Kidney glomerular epithelial cell (primary cell): ENCODE results near the gene GALNS.

Experiments
- DNase-seq: peaks from one replicate; lab custom pipeline; 2025; lab: John Stamatoyannopoulos, UW

GALNS gene

DNA sequence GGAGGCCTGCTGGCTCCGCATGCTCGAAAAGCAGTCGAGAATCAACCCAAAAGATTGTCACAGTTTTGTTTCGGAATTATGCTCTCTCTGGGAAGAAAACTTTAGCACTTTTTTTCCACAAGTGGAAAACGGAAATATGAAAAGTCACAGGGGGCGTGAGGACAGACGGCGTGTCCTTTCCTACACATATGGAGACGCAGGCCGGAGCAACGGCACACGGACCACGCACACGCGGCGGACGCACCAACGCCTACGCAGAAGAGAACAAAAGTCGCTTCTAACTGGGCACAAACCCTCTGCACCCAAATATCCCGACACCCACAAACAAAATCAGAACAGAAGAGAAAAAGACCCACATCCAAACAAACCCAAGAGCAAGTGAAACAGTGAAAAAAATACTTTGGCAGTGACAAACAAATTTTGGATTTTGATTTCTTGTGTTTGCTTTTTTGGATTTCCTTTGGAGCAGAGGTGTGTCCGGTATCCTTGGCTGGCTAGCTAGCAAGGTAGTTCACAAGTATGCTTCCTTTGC, 19.0 kb upstream of the GALNS start:
- DNase-seq = no peak

- no peak for DNase-seq
Observed at GRCh38 chr16:88874938-88875599, 18.3 kb upstream of the GALNS start.

DNA sequence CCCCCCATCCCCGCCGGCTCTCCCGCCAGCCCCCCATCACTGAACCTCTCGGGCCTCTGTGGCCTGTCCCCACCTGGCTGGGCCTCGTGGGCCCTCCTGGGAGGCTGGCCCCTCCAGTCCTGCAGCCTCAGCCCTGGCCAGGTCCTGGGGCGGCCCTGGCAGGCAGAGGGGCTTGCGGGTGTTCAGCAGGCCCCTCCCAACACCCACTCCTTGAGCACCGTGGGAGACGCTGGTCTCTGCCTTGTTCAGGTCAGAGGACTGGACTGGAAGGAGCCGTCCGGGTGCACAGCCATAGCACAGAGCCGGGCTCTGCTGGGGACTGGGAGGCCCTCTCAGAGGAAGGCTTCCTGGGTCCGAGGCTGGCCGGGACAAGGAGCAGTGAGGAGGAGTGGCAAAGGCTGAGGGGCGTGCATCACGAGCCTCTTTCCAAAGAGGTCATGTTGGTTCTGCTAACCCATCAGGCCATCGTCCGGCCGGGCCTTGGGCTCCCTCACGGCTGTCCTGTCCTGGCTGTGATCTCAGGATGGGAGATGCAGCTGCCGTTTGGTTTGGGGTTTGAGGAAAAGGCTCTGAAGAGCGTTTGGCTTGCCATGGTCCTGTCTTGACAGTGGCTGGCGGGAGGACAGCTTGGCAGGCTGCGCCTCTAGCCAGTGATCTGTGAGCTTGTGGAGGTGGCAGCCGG, 16.0 kb upstream of the GALNS start:
- no peak for DNase-seq

DNA sequence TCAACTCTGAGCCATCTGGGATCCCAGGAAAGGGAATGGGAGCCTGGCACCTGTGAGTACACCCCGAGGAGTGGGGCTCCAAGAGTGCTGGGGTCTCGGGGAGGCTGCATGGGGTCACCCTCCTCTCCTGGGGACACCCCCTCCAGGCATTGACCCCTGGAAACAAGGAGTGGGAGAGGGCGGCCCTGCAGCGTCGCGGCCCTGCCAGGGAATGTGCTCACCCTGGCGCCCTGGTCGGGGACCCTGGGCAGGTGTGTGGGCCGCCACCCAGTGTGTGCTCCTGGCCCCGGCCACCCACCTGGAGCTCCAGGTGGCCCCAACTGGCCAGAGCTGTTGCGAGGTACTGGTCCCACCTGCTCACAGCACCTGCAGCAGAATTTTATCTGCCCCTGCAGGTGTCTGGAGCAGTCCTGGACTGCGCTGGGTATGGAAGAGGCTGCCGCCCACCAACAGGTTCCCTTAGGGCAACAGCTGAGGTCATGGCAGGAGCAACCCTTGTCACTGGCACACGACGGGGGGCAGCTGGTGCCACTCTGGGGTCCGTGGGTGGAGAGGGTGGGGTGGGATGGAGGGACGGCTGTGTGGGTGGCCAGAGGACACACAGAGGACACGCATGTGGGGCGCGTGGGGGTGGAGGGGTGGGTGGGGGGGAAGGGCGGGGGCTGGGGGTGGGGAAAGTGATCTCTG, 15.1 kb upstream of the GALNS start:
- DNase-seq = no peak

GRCh38 chr16:88871349-88871702, 14.6 kb upstream of the GALNS start:
- no peak for DNase-seq

DNA sequence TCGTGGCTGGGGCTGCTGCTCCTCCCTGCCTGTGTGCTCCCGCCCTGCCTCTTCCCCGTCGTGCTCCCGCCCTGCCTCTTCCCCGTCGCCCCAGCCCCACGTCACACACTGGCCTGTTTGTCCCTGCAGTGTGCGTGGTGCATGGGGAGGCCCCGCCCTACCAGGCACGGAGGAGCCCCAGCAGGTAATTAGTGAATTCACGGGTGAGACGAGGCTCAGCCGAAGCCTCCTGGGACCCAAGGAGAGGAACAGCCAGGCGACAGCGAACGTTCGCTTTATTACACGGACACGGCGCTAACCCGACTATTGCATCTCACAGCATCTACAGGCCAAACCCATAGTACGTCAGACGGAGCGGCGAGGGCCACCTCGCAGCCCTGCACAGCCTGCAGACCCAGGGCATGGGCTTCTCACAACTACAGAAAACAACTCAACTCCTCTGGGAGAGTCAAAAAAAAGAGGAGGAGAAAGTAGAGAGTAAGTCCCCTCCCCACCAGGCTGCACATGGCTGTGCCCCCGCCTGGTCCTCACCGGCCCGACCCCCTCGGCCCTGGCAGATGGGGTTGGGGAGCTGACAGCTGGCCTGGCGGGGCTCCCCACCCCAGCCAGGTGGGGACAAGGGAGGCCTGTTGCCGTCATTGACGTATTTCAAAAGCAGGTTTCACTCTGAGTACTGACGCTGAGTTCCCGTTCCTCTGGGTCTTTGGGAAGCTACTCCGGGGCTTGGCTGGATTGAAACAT, 14.0 kb upstream of the GALNS start:
- DNase-seq = no peak

GRCh38 chr16:88869673-88869980, 12.9 kb upstream of the GALNS start:
- DNase-seq = no peak

- no peak for DNase-seq
Observed at GRCh38 chr16:88868974-88869672, 12.4 kb upstream of the GALNS start.

GRCh38 chr16:88867581-88868246, 11.0 kb upstream of the GALNS start:
- DNase-seq = no peak

DNA sequence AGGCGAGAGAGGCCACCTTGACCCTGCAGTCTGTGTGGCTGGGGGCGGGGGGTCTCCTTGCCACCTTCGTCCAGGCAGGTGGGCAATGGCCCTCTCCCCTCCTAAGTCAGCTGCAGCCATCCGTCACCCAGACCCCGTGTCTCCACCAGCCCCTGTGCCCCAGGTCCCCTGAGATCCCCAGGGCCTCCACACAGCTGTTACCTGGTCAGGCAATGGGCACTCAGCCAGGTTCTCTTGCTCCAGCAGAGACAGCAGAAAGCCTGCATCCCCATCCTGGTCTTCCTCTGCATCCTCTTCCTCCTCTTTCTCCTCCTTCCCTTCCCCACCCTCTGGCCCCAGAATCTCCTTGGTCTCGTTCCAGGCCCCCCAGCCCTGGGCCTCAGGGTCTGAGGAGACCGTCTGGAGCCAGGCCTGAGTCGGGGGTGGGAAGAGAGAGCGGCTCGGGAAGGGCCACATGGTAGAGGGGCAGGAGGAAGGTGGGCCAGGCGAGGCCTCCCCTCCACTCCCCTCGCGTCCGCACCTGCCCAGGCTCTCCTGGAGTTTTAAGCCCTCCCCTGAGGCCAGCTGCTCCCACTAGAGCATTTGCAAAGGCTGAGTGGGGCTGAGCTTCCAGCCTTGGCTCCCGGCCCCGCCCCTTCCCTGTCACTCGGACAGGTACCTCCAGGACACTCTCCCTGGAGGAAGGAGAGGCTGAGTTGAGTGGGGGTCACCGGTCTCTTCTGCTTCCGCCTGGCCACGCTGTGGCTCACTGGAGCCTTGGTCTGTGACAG, 9.6 kb upstream of the GALNS start, which contains the start of gene PABPN1L:
Gene PABPN1L (minus strand): TSS at position 510 of the 770 bp plus-strand sequence. CDS start 54 bp downstream, at position 456.
- DNase-seq = no peak

- no peak for DNase-seq
Observed at GRCh38 chr16:88865742-88866141, 9.0 kb upstream of the GALNS start.

DNA sequence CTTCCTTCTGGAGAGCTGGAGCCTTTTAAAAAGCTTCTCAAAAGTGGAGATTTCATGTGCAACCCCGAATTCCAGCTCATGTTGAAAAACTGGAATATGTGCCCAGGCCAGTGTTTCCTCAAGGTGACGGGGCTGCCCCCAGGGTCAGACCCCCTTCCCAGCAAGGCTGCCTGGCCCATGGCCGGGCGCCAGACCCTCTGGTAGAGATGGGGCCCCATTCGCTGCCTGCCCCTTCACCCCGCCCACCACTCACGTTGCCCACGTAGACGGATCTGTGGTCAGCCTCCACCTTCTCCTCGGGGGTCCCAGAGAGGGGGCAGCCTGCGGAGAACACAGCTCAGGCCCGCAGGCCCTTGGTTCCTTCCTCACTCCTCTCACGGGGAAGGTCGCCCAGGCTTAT, 8.6 kb upstream of the GALNS start:
- no peak for DNase-seq

DNA sequence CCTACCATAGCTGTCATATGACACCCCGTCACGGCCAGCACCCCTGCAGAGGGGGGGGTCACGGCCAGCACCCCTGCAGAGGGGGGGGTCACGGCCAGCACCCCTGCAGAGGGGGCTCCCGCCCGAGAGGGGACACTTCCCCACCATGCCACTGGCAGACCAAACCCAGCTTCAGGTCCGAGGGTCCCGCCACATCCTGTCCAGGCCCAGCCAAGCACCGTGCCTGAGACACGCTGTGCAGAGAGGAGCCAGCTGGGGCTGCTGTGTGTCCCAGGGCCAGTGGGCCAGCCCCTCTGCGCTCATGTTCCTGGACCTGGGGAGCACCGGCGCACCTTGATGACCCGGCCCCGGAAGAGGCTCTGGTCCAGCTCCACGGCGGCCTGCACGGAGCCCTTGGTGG, 7.8 kb upstream of the GALNS start:
- DNase-seq = no peak

- DNase-seq = no peak
Observed at GRCh38 chr16:88864099-88864498, 7.4 kb upstream of the GALNS start.

GRCh38 chr16:88863426-88863825, 6.7 kb upstream of the GALNS start:
- DNase-seq = no peak

- no peak for DNase-seq
Observed at GRCh38 chr16:88862968-88863367, 6.2 kb upstream of the GALNS start.

DNA sequence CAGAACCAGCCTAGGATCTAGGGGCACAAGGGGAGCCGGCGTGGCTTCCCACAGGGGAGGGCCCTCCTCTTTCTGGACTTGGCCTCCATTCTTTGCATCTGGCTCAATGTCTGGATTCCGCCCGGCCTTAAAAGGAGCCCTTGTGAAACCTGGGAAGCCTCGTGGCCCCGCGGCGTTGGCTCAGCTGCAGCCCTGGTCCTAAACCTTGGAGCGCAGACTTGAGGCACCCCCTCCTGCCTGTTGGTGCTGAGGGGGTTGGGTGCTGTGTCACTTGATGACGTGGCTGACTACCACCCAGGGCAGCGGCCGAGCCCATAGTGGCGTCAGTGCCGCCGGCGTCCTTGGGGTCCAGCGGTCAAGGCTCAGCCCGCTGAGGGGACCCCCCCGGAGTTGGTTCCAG, 4.6 kb upstream of the GALNS start:
- DNase-seq = no peak

DNA sequence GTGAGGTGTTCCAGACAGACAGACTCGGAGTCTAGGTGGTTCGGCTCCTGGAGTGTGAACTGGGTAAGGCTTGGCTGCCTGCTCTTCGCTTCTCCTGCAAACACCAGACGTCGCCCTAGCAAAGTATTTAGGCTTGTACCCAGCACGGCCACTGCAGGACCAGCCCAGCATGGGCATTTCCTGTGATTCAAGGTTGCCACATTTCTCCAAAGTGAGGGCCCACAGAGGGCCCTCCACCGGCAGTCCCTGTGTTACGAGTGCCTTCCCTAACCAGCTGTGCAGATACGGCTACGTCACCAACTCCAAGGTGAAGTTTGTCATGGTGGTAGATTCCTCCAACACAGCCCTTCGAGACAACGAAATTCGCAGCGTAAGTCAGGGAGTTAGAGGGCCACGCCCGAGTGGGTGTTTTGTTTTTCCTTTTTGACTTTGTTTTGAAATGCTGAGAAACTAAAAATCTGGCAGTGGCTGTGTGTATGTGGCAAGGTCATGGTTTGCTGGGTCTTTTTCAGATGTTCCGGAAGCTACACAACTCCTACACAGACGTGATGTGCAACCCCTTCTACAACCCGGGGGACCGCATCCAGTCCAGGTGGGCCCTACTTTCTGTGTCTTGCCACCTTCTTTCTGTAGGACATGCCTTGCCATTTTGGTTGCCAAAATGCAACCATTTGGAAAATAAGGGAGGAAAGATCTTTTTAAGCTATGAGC, 2.8 kb upstream of the GALNS start:
- DNase-seq = no peak

DNA sequence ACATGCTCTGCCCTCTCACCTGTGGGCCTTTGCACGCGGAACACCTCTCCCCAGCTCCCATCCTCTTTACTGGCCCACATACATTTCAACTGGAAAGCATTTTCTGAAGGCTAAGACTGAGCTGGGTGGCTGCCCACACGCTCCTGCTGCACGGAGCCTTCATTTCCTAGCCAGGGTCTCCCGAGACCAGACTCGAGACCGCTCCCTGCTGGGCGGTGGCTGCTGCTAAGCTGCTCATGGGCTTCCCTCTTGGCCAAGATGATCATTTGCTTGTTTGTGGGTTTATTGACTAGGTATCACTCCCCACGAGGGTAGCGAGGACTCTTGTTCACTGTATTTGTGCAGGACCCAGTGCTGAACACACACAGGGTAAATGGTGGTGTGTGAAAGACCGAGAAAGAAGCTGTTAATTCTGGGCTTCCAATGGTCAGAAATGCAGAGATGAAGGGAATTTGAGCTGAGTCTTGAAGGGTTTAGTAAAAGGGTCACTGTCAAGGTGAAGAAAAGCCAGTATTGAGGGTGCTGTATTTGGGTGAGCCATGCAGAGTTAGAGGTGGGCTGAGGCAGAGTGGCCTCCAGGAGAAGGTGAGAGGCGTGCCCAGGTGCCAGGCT, 1.1 kb upstream of the GALNS start:
- DNase-seq = peak; percentile 50
